HL-60 (cell line): ENCODE measurements around the gene SIX5.

Source experiments
- DNase-seq, 2 experiments: peaks; one replicate each; pipeline ENCODE4 v3.0.0-alpha.2; 2010 to 2020; ENCODE audit warnings: low read depth in 1 of 2, low spot score in 1 of 2
- H3K27ac ChIP-seq: fragments of 250-450 bp; sonication (Bioruptor Pico); replicated peaks from 2 replicates; pipeline ENCODE4 v1.5.1; 2020; ENCODE audit warnings: mild to moderate bottlenecking, moderate library complexity
- H3K27me3 ChIP-seq: fragments of 250-450 bp; sonication (Bioruptor Pico); 2 replicates; pipeline ENCODE4 v1.5.1; 2021; ENCODE audit warnings: mild to moderate bottlenecking, moderate library complexity; ENCODE audit not compliant: insufficient read depth, poor library complexity, severe bottlenecking
- H3K4me3 ChIP-seq: replicated peaks from 2 replicates; pipeline ENCODE4 v1.5.1; 2011; ENCODE audit warnings: mild to moderate bottlenecking, control low read depth, low read length; ENCODE audit not compliant: insufficient read depth
- GABPA ChIP-seq: IDR thresholded peaks from 2 replicates; pipeline ENCODE4 v1.6.1; 2012; ENCODE audit warnings: low read depth
- POLR2AphosphoS5 ChIP-seq: IDR thresholded peaks from 2 replicates; pipeline ENCODE4 v1.6.1; 2012; ENCODE audit warnings: low read depth
- SPI1 ChIP-seq: IDR thresholded peaks from 2 replicates; pipeline ENCODE4 v1.6.1; 2012; ENCODE audit warnings: low read depth, mild to moderate bottlenecking, borderline replicate concordance
- TF ChIP-seq, protein P1 (sequence below): IDR thresholded peaks from one replicate; pipeline ENCODE4 v1.5.1; 2011; ENCODE audit warnings: low read length, control low read depth, inconsistent platforms; ENCODE audit not compliant: insufficient read depth
- TF ChIP-seq, protein P2 (sequence below): IDR thresholded peaks from 2 replicates; pipeline ENCODE4 v1.6.1; 2012; ENCODE audit warnings: low read depth; ENCODE audit not compliant: insufficient replicate concordance

The SIX5 gene

DNA sequence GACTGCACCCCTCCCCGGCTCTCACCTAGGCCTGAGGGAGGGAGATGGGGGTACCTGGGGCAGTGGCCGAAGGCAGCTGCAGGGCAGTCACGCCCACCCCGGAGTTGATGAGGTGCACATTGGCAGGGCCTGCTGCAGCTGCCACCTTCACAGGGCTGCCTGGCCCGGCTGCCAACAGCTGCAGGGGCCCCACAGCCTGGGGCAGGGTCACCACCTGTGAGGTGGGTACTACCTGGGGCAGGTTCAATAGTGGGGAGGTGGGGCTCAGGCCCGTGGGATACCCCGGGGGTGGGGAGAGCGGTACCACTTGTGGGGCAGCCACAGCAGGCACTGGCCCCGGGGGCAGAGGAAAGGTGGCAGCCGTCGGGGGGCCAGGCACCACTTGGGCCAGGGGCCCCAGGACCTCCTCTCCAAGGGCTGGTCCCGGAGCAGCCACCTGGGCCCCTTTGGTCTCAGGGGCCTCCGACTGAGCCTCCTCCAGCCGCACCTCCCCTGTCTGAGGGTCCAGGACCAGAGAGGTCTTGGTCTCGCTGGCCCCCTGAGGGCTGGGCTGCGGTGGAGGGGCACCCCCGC lies 2.7 kb downstream of the SIX5 start:
- Histone ChIP-seq H3K27me3 (peaks cover 36% of the 10 kb centered on the region), H3K27ac (no peak overlapping the region), H3K4me3 (no peak overlapping the region)
- TF ChIP-seq, protein P1, sequence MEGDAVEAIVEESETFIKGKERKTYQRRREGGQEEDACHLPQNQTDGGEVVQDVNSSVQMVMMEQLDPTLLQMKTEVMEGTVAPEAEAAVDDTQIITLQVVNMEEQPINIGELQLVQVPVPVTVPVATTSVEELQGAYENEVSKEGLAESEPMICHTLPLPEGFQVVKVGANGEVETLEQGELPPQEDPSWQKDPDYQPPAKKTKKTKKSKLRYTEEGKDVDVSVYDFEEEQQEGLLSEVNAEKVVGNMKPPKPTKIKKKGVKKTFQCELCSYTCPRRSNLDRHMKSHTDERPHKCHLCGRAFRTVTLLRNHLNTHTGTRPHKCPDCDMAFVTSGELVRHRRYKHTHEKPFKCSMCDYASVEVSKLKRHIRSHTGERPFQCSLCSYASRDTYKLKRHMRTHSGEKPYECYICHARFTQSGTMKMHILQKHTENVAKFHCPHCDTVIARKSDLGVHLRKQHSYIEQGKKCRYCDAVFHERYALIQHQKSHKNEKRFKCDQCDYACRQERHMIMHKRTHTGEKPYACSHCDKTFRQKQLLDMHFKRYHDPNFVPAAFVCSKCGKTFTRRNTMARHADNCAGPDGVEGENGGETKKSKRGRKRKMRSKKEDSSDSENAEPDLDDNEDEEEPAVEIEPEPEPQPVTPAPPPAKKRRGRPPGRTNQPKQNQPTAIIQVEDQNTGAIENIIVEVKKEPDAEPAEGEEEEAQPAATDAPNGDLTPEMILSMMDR, result no peak
- TF ChIP-seq, protein P2, sequence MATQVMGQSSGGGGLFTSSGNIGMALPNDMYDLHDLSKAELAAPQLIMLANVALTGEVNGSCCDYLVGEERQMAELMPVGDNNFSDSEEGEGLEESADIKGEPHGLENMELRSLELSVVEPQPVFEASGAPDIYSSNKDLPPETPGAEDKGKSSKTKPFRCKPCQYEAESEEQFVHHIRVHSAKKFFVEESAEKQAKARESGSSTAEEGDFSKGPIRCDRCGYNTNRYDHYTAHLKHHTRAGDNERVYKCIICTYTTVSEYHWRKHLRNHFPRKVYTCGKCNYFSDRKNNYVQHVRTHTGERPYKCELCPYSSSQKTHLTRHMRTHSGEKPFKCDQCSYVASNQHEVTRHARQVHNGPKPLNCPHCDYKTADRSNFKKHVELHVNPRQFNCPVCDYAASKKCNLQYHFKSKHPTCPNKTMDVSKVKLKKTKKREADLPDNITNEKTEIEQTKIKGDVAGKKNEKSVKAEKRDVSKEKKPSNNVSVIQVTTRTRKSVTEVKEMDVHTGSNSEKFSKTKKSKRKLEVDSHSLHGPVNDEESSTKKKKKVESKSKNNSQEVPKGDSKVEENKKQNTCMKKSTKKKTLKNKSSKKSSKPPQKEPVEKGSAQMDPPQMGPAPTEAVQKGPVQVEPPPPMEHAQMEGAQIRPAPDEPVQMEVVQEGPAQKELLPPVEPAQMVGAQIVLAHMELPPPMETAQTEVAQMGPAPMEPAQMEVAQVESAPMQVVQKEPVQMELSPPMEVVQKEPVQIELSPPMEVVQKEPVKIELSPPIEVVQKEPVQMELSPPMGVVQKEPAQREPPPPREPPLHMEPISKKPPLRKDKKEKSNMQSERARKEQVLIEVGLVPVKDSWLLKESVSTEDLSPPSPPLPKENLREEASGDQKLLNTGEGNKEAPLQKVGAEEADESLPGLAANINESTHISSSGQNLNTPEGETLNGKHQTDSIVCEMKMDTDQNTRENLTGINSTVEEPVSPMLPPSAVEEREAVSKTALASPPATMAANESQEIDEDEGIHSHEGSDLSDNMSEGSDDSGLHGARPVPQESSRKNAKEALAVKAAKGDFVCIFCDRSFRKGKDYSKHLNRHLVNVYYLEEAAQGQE, result no peak
- TF ChIP-seq GABPA (no peak), SPI1 (no peak), POLR2AphosphoS5 (no peak)
- no peak for DNase-seq

DNA sequence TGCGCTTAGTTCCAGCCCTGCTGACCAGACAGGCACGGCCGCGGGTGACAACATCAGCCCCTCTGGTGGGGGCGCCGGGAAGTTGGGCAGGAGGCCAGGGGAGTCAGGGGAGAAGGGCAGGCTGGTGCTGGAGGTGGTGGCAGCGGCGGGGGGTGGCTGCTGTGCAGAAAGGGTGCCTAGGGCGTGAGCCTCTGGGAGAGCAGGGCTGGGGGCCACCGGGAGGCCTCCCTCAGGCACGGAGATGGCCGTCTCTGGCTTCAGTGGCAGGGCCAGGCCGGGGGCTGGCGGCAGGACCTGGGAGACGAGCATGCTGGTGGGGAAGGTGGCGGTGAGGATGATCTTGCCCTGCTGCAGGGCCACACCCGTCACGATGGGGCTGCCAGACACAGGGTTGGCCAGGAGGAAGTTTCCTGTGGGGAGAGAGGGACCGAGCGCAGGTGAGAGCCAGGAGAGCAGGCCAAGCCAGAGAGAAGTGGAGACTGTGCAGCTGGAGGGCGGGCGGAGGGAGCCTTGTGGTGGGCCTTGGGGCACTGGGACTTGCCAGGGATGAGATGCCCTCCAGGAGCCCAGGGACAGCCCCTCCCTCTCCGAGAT lies 3.3 kb downstream of the SIX5 start:
- H3K27me3 ChIP-seq, result peaks cover 30% of the 10 kb centered on the region
- H3K4me3 ChIP-seq, result no peak overlapping the region
- TF ChIP-seq GABPA, result no peak
- TF ChIP-seq, protein P1, result no peak
- TF ChIP-seq POLR2AphosphoS5, result no peak
- TF ChIP-seq, protein P2, result no peak
- no peak for TF ChIP-seq SPI1
- H3K27ac ChIP-seq, result no peak overlapping the region
- DNase-seq, result no peak

DNA sequence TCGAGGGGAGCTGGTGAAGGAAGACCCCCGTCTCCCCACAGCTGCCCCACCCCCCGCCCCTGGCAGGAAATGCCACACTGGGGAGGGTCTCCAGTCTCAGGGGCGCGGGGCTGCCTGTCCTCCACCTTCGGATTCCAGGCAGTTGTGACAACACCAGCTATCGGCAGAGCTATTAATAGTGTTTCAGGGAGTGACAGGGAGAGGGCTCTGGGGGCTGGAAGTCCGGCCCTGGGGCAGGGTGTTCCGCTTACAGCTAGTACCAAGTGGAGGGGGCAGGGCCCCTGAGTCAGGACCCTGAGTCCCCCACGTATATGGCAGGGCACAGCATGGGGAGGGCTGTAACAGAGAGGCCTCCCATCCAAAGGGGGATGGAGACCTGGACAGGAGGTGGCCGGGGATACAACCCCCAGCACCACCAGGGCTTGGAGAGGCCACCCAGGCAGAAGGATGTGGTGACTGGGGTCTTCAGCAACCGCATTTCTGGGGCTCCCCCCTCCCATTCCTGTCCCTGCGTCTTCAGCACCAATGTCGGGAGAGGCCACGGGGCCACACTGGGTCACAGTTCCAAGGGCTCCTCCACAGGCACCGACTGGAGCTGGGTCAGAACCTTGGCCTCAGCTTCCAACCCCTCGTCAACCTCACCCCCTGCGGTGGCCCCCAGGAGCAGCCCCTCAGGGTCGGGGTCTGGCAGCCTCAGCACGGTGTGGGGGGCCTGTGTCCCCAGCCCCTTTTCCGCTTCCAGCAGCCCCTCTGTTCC lies 3.9 kb downstream of the SIX5 start:
- no peak for DNase-seq
- H3K4me3 ChIP-seq, result no peak overlapping the region
- no peak for TF ChIP-seq SPI1
- TF ChIP-seq POLR2AphosphoS5, result no peak
- TF ChIP-seq, protein P2, result no peak
- no peak for TF ChIP-seq GABPA
- TF ChIP-seq, protein P1, result no peak
- peaks cover 32% of the 10 kb centered on the region for H3K27me3 ChIP-seq
- H3K27ac ChIP-seq, result no peak overlapping the region
